ENCODE data around the gene PDE4D.

DNA sequence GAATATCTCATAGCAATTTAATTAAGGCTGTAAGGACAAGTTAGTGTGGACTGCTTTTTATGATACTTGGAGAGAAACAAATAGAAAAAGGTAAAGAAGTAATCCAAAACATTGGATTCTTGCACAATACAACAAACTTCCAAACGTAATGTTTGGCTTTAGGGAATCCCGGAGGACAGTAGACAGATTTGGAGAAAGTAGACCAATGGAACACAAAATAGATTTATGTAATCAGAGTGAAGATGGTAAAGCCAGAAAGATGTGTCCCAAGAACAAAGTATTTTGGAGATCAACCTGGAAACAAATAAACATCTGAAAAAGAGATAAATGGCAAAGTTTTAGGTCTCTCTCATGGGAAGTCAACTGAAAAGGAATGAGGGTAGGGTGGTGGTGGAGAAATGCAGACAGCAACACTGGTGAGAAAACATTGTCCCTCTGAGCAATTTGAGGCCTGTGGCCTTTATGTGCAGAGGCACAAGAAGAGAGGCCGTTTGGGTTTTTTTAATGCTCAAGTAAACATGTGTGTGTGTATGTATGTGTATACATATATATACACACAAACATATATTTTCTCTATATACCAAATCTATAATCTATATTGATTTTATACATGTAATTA lies 620.6 kb downstream of the PDE4D start:
- TF ChIP-seq, protein P1, sequence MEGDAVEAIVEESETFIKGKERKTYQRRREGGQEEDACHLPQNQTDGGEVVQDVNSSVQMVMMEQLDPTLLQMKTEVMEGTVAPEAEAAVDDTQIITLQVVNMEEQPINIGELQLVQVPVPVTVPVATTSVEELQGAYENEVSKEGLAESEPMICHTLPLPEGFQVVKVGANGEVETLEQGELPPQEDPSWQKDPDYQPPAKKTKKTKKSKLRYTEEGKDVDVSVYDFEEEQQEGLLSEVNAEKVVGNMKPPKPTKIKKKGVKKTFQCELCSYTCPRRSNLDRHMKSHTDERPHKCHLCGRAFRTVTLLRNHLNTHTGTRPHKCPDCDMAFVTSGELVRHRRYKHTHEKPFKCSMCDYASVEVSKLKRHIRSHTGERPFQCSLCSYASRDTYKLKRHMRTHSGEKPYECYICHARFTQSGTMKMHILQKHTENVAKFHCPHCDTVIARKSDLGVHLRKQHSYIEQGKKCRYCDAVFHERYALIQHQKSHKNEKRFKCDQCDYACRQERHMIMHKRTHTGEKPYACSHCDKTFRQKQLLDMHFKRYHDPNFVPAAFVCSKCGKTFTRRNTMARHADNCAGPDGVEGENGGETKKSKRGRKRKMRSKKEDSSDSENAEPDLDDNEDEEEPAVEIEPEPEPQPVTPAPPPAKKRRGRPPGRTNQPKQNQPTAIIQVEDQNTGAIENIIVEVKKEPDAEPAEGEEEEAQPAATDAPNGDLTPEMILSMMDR (IDR thresholded peaks at IDR 0.05), result no peak
- TF ChIP-seq EZH2 (IDR thresholded peaks at IDR 0.05; ENCODE audit: borderline replicate concordance, insufficient read depth, low read depth, low read length, poor library complexity, severe bottlenecking), result no peak
